A673 (cell line): Measurements from ENCODE around the gene EPHA6. TPM values are rescaled to one million over a fixed set of nuclear protein-coding genes. Genes with fewer than 3 reads are reported as not detected.

Source experiments
- BruUV-seq: library from RNA; stranded (reverse); fragments of 400-500 nt; replicated peaks from 2 replicates; lab custom pipeline; 2021; lab: Mats Ljungman, UMichigan
- CTCF ChIA-PET: fragments of 300-600 bp; sonication (Branson Sonifier 250); formaldehyde crosslinking; loops from one replicate; lab custom pipeline; 2022; ENCODE audit warnings: antibody characterized with exemption; lab: Charles Lee
- POLR2A ChIA-PET: fragments of 300-600 bp; sonication (Branson Sonifier 250); formaldehyde crosslinking; loops from one replicate; lab custom pipeline; 2022; ENCODE audit warnings: antibody characterized with exemption; ENCODE audit not compliant: low non-redundant PET; lab: Charles Lee
- DNase-seq: peaks from one replicate; pipeline ENCODE4 v3.0.0-alpha.2; 2015; ENCODE audit warnings: low spot score
- H3K27ac ChIP-seq: fragments of 200-600 bp; sonication (generic); 2 replicates; pipeline ENCODE4 v1.5.1; 2016; ENCODE audit warnings: mixed run types, low read depth, mild to moderate bottlenecking, mixed read lengths, antibody characterized with exemption, low read length; ENCODE audit not compliant: poor library complexity, severe bottlenecking
- H3K27me3 ChIP-seq: fragments of 200-600 bp; sonication (generic); replicated peaks from 2 replicates; pipeline ENCODE4 v1.6.1; 2017; ENCODE audit warnings: mixed run types, low read depth, mild to moderate bottlenecking, mixed read lengths, antibody characterized with exemption, low read length; ENCODE audit not compliant: insufficient read depth, poor library complexity
- H3K36me3 ChIP-seq: fragments of 200-600 bp; sonication (generic); 2 replicates; pipeline ENCODE4 v1.6.1; 2016; ENCODE audit warnings: mixed run types, mild to moderate bottlenecking, mixed read lengths, antibody characterized with exemption, low read length; ENCODE audit not compliant: insufficient read depth, poor library complexity, severe bottlenecking
- H3K4me1 ChIP-seq: fragments of 200-600 bp; sonication (generic); 2 replicates; pipeline ENCODE4 v1.6.1; 2017; ENCODE audit warnings: mixed run types, mild to moderate bottlenecking, mixed read lengths, antibody characterized with exemption, low read length; ENCODE audit not compliant: insufficient read depth, poor library complexity, severe bottlenecking
- H3K4me3 ChIP-seq: fragments of 200-600 bp; sonication (generic); 2 replicates; pipeline ENCODE4 v1.5.1; 2016; ENCODE audit warnings: low read depth, mixed run types, mild to moderate bottlenecking, mixed read lengths, low read length; ENCODE audit not compliant: poor library complexity, severe bottlenecking
- H3K9me3 ChIP-seq: fragments of 200-600 bp; sonication (generic); 2 replicates; pipeline ENCODE4 v1.6.1; 2016; ENCODE audit warnings: mixed run types, low read depth, mild to moderate bottlenecking, mixed read lengths, antibody characterized with exemption, low read length; ENCODE audit not compliant: poor library complexity, severe bottlenecking
- EZH2 ChIP-seq: fragments of 200-600 bp; sonication (generic); IDR thresholded peaks from 2 replicates; pipeline ENCODE4 v1.6.1; 2017; ENCODE audit warnings: borderline replicate concordance, low read depth, mild to moderate bottlenecking, mixed read lengths, antibody characterized with exemption, low read length; ENCODE audit not compliant: poor library complexity, severe bottlenecking
- intact Hi-C: fragments of 100-400 bp; cut with micrococcal nuclease; formaldehyde crosslinking; loops from one replicate; pipeline ENCODE4 v1.10.0; 2022; ENCODE audit not compliant: unreplicated experiment
- total RNA-seq: library from RNA; stranded (reverse); gene quantifications from 2 replicates; pipeline ENCODE4 v1.2.3, GENCODE V29; 2021
- TF ChIP-seq, protein P1 (sequence below): fragments of 300-800, 200-600 bp; sonication (generic); conservative IDR thresholded peaks from 2 replicates; pipeline ENCODE4 v1.5.1; 2017; ENCODE audit warnings: low read depth, mild to moderate bottlenecking, antibody characterized with exemption, low read length, moderate library complexity, mixed read lengths

Gene EPHA6
- total RNA-seq, 1 experiment from 2014 or later, result not detected

DNA sequence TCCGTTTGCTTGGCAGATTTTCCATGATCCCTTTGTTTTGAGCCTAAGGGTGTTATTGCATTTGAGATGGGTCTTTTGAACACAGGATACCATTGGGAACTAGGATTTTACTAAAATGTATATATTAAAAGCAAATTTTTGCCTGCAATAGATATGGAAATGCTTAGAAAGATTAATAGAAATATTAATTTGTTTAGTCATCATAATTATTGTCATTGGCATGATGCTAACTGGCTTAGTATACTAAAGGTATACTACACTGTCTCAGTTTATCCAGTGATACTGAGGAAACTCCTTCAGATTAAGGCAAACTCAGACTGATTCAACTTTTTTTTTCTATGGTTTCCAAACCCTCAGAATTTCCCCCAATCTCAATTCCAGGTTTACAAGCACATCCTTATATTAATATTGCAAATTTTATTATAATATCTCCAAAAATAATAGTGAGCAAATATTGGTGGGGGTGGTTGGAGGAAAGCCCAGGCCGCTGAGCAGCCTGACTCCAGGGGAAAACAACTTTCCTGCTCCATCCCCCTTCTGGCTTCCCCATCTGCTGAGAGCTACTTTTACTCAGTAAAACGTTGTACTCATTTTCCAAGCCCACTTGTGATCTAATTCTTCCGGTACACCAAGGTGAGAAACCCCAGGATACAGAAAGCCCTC lies 291.7 kb downstream of the EPHA6 start:
- no peak for DNase-seq
- Histone ChIP-seq H3K9me3 (no peaks in the 10 kb centered on the region), H3K4me1 (no peaks in the 10 kb centered on the region), H3K4me3 (no peak overlapping the region), H3K36me3 (no peaks in the 10 kb centered on the region), H3K27me3 (no peaks in the 10 kb centered on the region), H3K27ac (no peak overlapping the region)
- intact Hi-C loops, result no loop called here
- TF ChIP-seq, protein P1, sequence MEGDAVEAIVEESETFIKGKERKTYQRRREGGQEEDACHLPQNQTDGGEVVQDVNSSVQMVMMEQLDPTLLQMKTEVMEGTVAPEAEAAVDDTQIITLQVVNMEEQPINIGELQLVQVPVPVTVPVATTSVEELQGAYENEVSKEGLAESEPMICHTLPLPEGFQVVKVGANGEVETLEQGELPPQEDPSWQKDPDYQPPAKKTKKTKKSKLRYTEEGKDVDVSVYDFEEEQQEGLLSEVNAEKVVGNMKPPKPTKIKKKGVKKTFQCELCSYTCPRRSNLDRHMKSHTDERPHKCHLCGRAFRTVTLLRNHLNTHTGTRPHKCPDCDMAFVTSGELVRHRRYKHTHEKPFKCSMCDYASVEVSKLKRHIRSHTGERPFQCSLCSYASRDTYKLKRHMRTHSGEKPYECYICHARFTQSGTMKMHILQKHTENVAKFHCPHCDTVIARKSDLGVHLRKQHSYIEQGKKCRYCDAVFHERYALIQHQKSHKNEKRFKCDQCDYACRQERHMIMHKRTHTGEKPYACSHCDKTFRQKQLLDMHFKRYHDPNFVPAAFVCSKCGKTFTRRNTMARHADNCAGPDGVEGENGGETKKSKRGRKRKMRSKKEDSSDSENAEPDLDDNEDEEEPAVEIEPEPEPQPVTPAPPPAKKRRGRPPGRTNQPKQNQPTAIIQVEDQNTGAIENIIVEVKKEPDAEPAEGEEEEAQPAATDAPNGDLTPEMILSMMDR, result no peak
- TF ChIP-seq EZH2, result no peak
- ChIA-PET CTCF (no interaction called here), POLR2A (no interaction called here)
- BruUV-seq, result no TSS peak

DNA sequence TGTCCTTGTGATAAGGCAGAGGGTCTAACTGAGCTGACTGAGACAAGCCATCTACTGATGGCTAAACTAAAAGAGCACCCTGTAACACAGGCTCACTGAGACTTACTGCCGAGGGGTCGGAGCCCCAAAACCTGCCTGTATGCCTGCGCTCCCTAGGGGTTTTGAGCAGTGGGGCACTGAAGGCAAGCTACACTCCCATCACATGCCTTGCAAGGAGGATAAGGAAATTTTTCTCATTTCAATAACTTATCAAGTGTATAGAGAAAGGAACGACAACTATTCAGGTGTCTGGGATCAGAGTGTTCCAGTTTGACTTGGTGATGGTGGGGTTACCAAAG lies 292.2 kb downstream of the EPHA6 start:
- no peaks in the 10 kb centered on the region for H3K36me3 ChIP-seq
- no peaks in the 10 kb centered on the region for H3K9me3 ChIP-seq
- no peak overlapping the region for H3K27ac ChIP-seq
- no peaks in the 10 kb centered on the region for H3K27me3 ChIP-seq
- ChIA-PET CTCF (no interaction called here), POLR2A (no interaction called here)
- H3K4me1 ChIP-seq, result no peaks in the 10 kb centered on the region
- no peak overlapping the region for H3K4me3 ChIP-seq
- intact Hi-C loops, result no loop called here
- TF ChIP-seq, protein P1, result no peak
- TF ChIP-seq EZH2, result no peak
- no TSS peak for BruUV-seq
- DNase-seq, result no peak

DNA sequence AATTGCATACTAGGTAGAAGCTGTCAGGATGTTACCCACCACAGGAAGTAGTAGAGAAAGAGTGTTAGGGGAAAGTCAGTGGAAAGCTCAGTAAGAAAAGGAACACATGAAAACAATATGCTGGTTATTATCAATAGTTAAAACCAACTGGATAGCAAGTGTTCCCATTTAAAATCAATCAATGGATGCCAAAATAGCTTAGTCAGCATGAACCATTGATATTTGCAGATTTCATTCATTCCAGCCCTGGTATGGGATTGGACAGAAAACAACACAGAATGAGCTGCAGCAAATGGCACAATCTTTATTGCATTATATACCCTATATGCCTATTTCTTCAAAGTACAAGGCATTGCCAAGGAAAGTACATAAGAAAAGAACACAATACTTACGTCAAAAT lies 293.7 kb downstream of the EPHA6 start:
- no peaks in the 10 kb centered on the region for H3K9me3 ChIP-seq
- H3K4me3 ChIP-seq, result no peak overlapping the region
- DNase-seq, result no peak
- H3K36me3 ChIP-seq, result no peaks in the 10 kb centered on the region
- BruUV-seq, result no TSS peak
- H3K4me1 ChIP-seq, result no peaks in the 10 kb centered on the region
- TF ChIP-seq, protein P1, result no peak
- TF ChIP-seq EZH2, result no peak
- no peak overlapping the region for H3K27ac ChIP-seq
- CTCF ChIA-PET, result no interaction called here
- POLR2A ChIA-PET, result no interaction called here
- intact Hi-C loops, result no loop called here
- no peaks in the 10 kb centered on the region for H3K27me3 ChIP-seq
